Neural cell (in vitro differentiated cells): ENCODE results near the gene NCS1. TPM values are rescaled to one million over a fixed set of nuclear protein-coding genes. Genes with fewer than 3 reads are reported as not detected.

Source experiments
- H2AFZ ChIP-seq: fragments of 200-600, 300-800 bp; sonication (generic), shearing (Covaris generic); 2 replicates; pipeline ENCODE4 v1.6.0; 2014; ENCODE audit warnings: low read depth, mild to moderate bottlenecking, antibody characterized with exemption, low read length, moderate library complexity
- H3F3A ChIP-seq: fragments of 200-600 bp; shearing (Covaris generic); 2 replicates; pipeline ENCODE4 v1.6.1; 2016; ENCODE audit warnings: mild to moderate bottlenecking, moderate library complexity, mixed read lengths, antibody characterized with exemption, low read length; ENCODE audit not compliant: insufficient read depth, poor library complexity, severe bottlenecking
- H3K27ac ChIP-seq: fragments of 200-600, 300-800 bp; sonication (generic), shearing (Covaris generic); 2 replicates; pipeline ENCODE4 v1.5.1; 2014; ENCODE audit warnings: mild to moderate bottlenecking, low read length, moderate library complexity
- H3K27me3 ChIP-seq: fragments of 300-800, 200-600 bp; sonication (generic), shearing (Covaris generic); 2 replicates; pipeline ENCODE4 v1.6.0; 2014; ENCODE audit warnings: mild to moderate bottlenecking, low read depth, low read length, moderate library complexity; ENCODE audit not compliant: insufficient read depth
- H3K36me3 ChIP-seq: fragments of 300-800, 200-600 bp; sonication (generic), shearing (Covaris generic); 2 replicates; pipeline ENCODE4 v1.5.1; 2014; ENCODE audit warnings: mild to moderate bottlenecking, antibody characterized with exemption, low read length, moderate library complexity; ENCODE audit not compliant: insufficient read depth
- H3K4me2 ChIP-seq: fragments of 300-800, 200-600 bp; sonication (generic), shearing (Covaris generic); 2 replicates; pipeline ENCODE4 v1.6.0; 2014; ENCODE audit warnings: mild to moderate bottlenecking, low read length
- H3K4me3 ChIP-seq: fragments of 300-800, 200-600 bp; sonication (generic), shearing (Covaris generic); 2 replicates; pipeline ENCODE4 v1.5.1; 2014; ENCODE audit warnings: mild to moderate bottlenecking, low read length, moderate library complexity
- H3K79me2 ChIP-seq: fragments of 200-600 bp; shearing (Covaris generic); replicated peaks from 2 replicates; pipeline ENCODE4 v1.6.0; 2014; ENCODE audit warnings: mild to moderate bottlenecking, low read length, moderate library complexity; ENCODE audit not compliant: insufficient read depth
- H3K9ac ChIP-seq: fragments of 300-800, 200-600 bp; sonication (generic), shearing (Covaris generic); 2 replicates; pipeline ENCODE4 v1.6.1; 2016; ENCODE audit warnings: mild to moderate bottlenecking, low read length, mixed read lengths
- H3K9me2 ChIP-seq: fragments of 200-600 bp; shearing (Covaris generic); 2 replicates; pipeline ENCODE4 v1.6.1; 2016; ENCODE audit warnings: mild to moderate bottlenecking, low read length, mixed read lengths; ENCODE audit not compliant: insufficient read depth
- H3K9me3 ChIP-seq: fragments of 200-600, 300-800 bp; sonication (generic), shearing (Covaris generic); 2 replicates; pipeline ENCODE4 v1.6.1; 2016; ENCODE audit warnings: mild to moderate bottlenecking, mixed run types, low read length, moderate library complexity, mixed read lengths
- H4K20me1 ChIP-seq: fragments of 200-600 bp; shearing (Covaris generic); 2 replicates; pipeline ENCODE4 v1.6.1; 2016; ENCODE audit warnings: mild to moderate bottlenecking, mixed run types; ENCODE audit not compliant: insufficient read depth
- EP300 ChIP-seq: fragments of 450-650 bp; conservative IDR thresholded peaks from 2 replicates; pipeline ENCODE4 v1.6.1; 2014; ENCODE audit warnings: antibody characterized with exemption, mild to moderate bottlenecking, moderate library complexity; ENCODE audit not compliant: poor library complexity, severe bottlenecking
- EZH2 ChIP-seq: fragments of 200-600, 300-800 bp; shearing (Covaris generic), sonication (generic); IDR thresholded peaks from 2 replicates; pipeline ENCODE4 v1.6.1; 2014; ENCODE audit warnings: antibody characterized with exemption, low read length, borderline replicate concordance, mild to moderate bottlenecking; ENCODE audit not compliant: insufficient read depth, poor library complexity, severe bottlenecking
- MXI1 ChIP-seq: fragments of 450-650 bp; conservative IDR thresholded peaks from 2 replicates; pipeline ENCODE4 v1.6.1; 2014; ENCODE audit warnings: antibody characterized with exemption, mild to moderate bottlenecking; ENCODE audit not compliant: poor library complexity, severe bottlenecking
- POLR2AphosphoS5 ChIP-seq: IDR thresholded peaks from 2 replicates; pipeline ENCODE4 v1.6.1; 2012
- RAD21 ChIP-seq: fragments of 450-650 bp; conservative IDR thresholded peaks from 2 replicates; pipeline ENCODE4 v1.6.1; 2014; ENCODE audit warnings: antibody characterized with exemption, mild to moderate bottlenecking, moderate library complexity
- REST ChIP-seq: IDR thresholded peaks from 2 replicates; pipeline ENCODE4 v1.6.1; 2012; ENCODE audit warnings: borderline replicate concordance
- SMC3 ChIP-seq: fragments of 450-650 bp; conservative IDR thresholded peaks from 2 replicates; pipeline ENCODE4 v1.6.1; 2014; ENCODE audit warnings: antibody characterized with exemption, mild to moderate bottlenecking, moderate library complexity; ENCODE audit not compliant: poor library complexity
- TAF1 ChIP-seq: IDR thresholded peaks from 2 replicates; pipeline ENCODE4 v1.6.1; 2012; ENCODE audit warnings: low read depth
- polyA plus RNA-seq: library from polyadenylated mRNA; depleted of rRNA; stranded (reverse); fragments of >200 nt; gene quantifications from 2 replicates; pipeline ENCODE4 v1.2.3, GENCODE V29; 2014
- TF ChIP-seq, protein P1 (sequence below): fragments of 450-650 bp; IDR thresholded peaks from 2 replicates; pipeline ENCODE4 v1.5.1; 2014; ENCODE audit warnings: antibody characterized with exemption, mild to moderate bottlenecking, moderate library complexity; ENCODE audit not compliant: poor library complexity, severe bottlenecking

NCS1 gene
- polyA plus RNA-seq, 1 donor from 2014 or later, result 73.3 TPM

DNA sequence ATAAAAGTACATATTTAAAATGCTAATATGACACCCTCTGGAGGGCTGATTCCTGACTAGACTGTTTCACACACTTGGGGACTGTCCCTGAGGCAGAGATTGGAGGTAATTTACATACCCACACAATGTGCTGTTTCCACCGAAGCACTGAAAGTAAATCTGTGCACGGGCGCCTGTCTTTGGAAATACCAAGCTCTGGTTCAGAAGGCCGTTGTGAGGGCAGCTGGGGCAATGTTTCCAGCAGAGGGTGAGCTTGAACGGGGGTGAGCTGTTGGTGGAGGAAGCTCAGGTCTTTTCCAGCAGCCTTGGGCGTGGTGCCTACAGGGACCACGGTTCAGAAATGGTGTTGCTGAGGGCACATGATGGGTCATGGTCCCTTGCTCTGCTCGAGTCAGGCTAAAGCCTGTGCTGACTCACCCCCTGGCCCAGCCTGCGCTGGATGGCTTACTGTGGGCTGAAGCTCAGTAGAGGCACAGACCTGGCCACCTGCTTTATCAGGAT lies 67.6 kb downstream of the NCS1 start:
- no peak overlapping the region for H3K27ac ChIP-seq
- no peaks in the 10 kb centered on the region for H3K9me2 ChIP-seq
- no peak overlapping the region for H2AFZ ChIP-seq
- H3K9ac ChIP-seq, result no peak overlapping the region
- no peaks in the 10 kb centered on the region for H3K9me3 ChIP-seq
- no peaks in the 10 kb centered on the region for H3F3A ChIP-seq
- H3K27me3 ChIP-seq, result no peaks in the 10 kb centered on the region
- H3K79me2 ChIP-seq, result no peaks in the 10 kb centered on the region
- no peak overlapping the region for H3K4me2 ChIP-seq
- no peak overlapping the region for H3K4me3 ChIP-seq
- no peak for TF ChIP-seq POLR2AphosphoS5
- TF ChIP-seq RAD21, result no peak
- no peak for TF ChIP-seq REST
- no peak for TF ChIP-seq SMC3
- no peak for TF ChIP-seq EZH2
- no peak for TF ChIP-seq MXI1
- no peak for TF ChIP-seq EP300
- TF ChIP-seq TAF1, result no peak
- H4K20me1 ChIP-seq, result no peaks in the 10 kb centered on the region
- no peaks in the 10 kb centered on the region for H3K36me3 ChIP-seq

GRCh38 chr9:130240410-130241197 lies 68.4 kb downstream of the NCS1 start:
- no peak overlapping the region for H2AFZ ChIP-seq
- no peak overlapping the region for H3K4me2 ChIP-seq
- H3K9ac ChIP-seq, result no peak overlapping the region
- no peaks in the 10 kb centered on the region for H3K9me2 ChIP-seq
- no peaks in the 10 kb centered on the region for H3K27me3 ChIP-seq
- H3K4me3 ChIP-seq, result no peak overlapping the region
- no peak overlapping the region for H3K27ac ChIP-seq
- no peaks in the 10 kb centered on the region for H3K36me3 ChIP-seq
- H4K20me1 ChIP-seq, result no peaks in the 10 kb centered on the region
- no peaks in the 10 kb centered on the region for H3K9me3 ChIP-seq
- H3F3A ChIP-seq, result no peaks in the 10 kb centered on the region
- no peaks in the 10 kb centered on the region for H3K79me2 ChIP-seq
- TF ChIP-seq EP300 (no peak), MXI1 (peak; percentile 18)

DNA sequence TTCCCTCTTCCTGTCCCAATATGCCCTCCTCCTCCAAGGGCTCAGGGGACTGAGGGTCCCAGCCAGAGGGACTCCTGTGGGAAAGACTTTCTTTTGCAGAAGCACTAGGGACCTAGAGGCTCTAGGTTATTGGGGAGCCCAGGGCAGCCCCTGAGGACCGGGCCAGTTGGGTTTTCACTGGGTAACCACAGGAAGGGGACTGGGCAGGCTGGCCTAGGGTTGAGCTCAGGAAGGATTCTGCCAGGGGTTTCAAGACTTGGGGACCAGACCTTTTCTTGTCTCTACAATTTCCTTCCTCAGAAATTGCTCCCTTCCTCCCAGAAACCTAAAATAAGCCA lies 69.0 kb downstream of the NCS1 start:
- Histone ChIP-seq H2AFZ (no peak overlapping the region), H3K27ac (no peak overlapping the region), H3K9me2 (no peaks in the 10 kb centered on the region), H3K79me2 (no peaks in the 10 kb centered on the region), H3K9me3 (no peaks in the 10 kb centered on the region), H3F3A (no peaks in the 10 kb centered on the region), H3K27me3 (no peaks in the 10 kb centered on the region), H3K36me3 (no peaks in the 10 kb centered on the region), H3K4me2 (no peak overlapping the region), H3K9ac (no peak overlapping the region), H3K4me3 (no peak overlapping the region), H4K20me1 (no peaks in the 10 kb centered on the region)
- TF ChIP-seq REST (no peak), RAD21 (no peak), SMC3 (no peak), MXI1 (no peak), POLR2AphosphoS5 (no peak), EP300 (no peak), EZH2 (no peak), TAF1 (no peak)
- TF ChIP-seq, protein P1, sequence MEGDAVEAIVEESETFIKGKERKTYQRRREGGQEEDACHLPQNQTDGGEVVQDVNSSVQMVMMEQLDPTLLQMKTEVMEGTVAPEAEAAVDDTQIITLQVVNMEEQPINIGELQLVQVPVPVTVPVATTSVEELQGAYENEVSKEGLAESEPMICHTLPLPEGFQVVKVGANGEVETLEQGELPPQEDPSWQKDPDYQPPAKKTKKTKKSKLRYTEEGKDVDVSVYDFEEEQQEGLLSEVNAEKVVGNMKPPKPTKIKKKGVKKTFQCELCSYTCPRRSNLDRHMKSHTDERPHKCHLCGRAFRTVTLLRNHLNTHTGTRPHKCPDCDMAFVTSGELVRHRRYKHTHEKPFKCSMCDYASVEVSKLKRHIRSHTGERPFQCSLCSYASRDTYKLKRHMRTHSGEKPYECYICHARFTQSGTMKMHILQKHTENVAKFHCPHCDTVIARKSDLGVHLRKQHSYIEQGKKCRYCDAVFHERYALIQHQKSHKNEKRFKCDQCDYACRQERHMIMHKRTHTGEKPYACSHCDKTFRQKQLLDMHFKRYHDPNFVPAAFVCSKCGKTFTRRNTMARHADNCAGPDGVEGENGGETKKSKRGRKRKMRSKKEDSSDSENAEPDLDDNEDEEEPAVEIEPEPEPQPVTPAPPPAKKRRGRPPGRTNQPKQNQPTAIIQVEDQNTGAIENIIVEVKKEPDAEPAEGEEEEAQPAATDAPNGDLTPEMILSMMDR, result no peak
